ENCODE results near the gene RAP1A.

RAP1A gene

GRCh38 chr1:111571239-111571638, 48.4 kb upstream of the RAP1A start:
- no peaks in the 10 kb centered on the region for H3K9me2 ChIP-seq (replicated peaks; ENCODE audit: control insufficient read depth, low read length)

GRCh38 chr1:111571987-111572386, 47.6 kb upstream of the RAP1A start:
- TF ChIP-seq CTCF (IDR thresholded peaks at IDR 0.05; ENCODE audit: low read depth, low read length, poor library complexity, severe bottlenecking) (no peak), EZH2phosphoT487 (IDR thresholded peaks at IDR 0.05; ENCODE audit: borderline replicate concordance, low read length) (no peak)
- H3K27me3 ChIP-seq (ENCODE audit: control insufficient read depth, low read length), result no peaks in the 10 kb centered on the region
- no peaks in the 10 kb centered on the region for H4K20me1 ChIP-seq (ENCODE audit: control insufficient read depth, insufficient read depth, low read depth, low read length)
- H3K27ac ChIP-seq (ENCODE audit: low read depth, low read length), result no peak overlapping the region
- peaks cover 8% of the 10 kb centered on the region; the same call in 1 of the 2 replicates for H3K4me1 ChIP-seq (ENCODE audit: control insufficient read depth, low read length)
- no peaks in the 10 kb centered on the region for H3K9me2 ChIP-seq (replicated peaks; ENCODE audit: control insufficient read depth, low read length)
- H3K9me3 ChIP-seq (ENCODE audit: control insufficient read depth, insufficient read depth, low read length), result no peaks in the 10 kb centered on the region
- H3F3A ChIP-seq (ENCODE audit: control insufficient read depth, insufficient read depth), result no peaks in the 10 kb centered on the region
- no peaks in the 10 kb centered on the region for H3K79me2 ChIP-seq (ENCODE audit: control insufficient read depth, low read length)
- no peak overlapping the region for H3K4me2 ChIP-seq (ENCODE audit: low read length)
- H3K4me3 ChIP-seq (ENCODE audit: low read length), result no peak overlapping the region
- H3K36me3 ChIP-seq (ENCODE audit: control insufficient read depth, low read length), result no peaks in the 10 kb centered on the region

More at GRCh38 chr1:111571239-111571638, 48.4 kb upstream of the RAP1A start:
- H4K20me1 ChIP-seq (ENCODE audit: control insufficient read depth, insufficient read depth, low read depth, low read length), result no peaks in the 10 kb centered on the region
- no peak overlapping the region for H3K27ac ChIP-seq (ENCODE audit: low read depth, low read length)
- no peak overlapping the region for H3K4me2 ChIP-seq (ENCODE audit: low read length)
- no peak overlapping the region for H3K4me3 ChIP-seq (ENCODE audit: low read length)
- H3K9me3 ChIP-seq (ENCODE audit: control insufficient read depth, insufficient read depth, low read length), result no peaks in the 10 kb centered on the region
- H3K27me3 ChIP-seq (ENCODE audit: control insufficient read depth, low read length), result no peaks in the 10 kb centered on the region
- TF ChIP-seq EZH2phosphoT487 (IDR thresholded peaks at IDR 0.05; ENCODE audit: borderline replicate concordance, low read length) (no peak), CTCF (IDR thresholded peaks at IDR 0.05; ENCODE audit: low read depth, low read length, poor library complexity, severe bottlenecking) (no peak)
- H3K79me2 ChIP-seq (ENCODE audit: control insufficient read depth, low read length), result no peaks in the 10 kb centered on the region
- peaks cover 8% of the 10 kb centered on the region; the same call in 1 of the 2 replicates for H3K4me1 ChIP-seq (ENCODE audit: control insufficient read depth, low read length)
- H3F3A ChIP-seq (ENCODE audit: control insufficient read depth, insufficient read depth), result no peaks in the 10 kb centered on the region
- H3K36me3 ChIP-seq (ENCODE audit: control insufficient read depth, low read length), result no peaks in the 10 kb centered on the region

GRCh38 chr1:111576547-111576946, 43.0 kb upstream of the RAP1A start:
- Histone ChIP-seq H4K20me1 (ENCODE audit: control insufficient read depth, insufficient read depth, low read depth, low read length) (no peaks in the 10 kb centered on the region), H3K27ac (ENCODE audit: low read depth, low read length) (no peak overlapping the region), H3F3A (ENCODE audit: control insufficient read depth, insufficient read depth) (no peaks in the 10 kb centered on the region), H3K36me3 (ENCODE audit: control insufficient read depth, low read length) (no peaks in the 10 kb centered on the region), H3K4me2 (ENCODE audit: low read length) (no peak overlapping the region), H3K4me3 (ENCODE audit: low read length) (no peak overlapping the region), H3K9me3 (ENCODE audit: control insufficient read depth, insufficient read depth, low read length) (no peaks in the 10 kb centered on the region), H3K79me2 (ENCODE audit: control insufficient read depth, low read length) (no peaks in the 10 kb centered on the region), H3K4me1 (ENCODE audit: control insufficient read depth, low read length) (no peaks in the 10 kb centered on the region), H3K9me2 (replicated peaks; ENCODE audit: control insufficient read depth, low read length) (no peaks in the 10 kb centered on the region), H3K27me3 (ENCODE audit: control insufficient read depth, low read length) (no peaks in the 10 kb centered on the region)
- no peak for TF ChIP-seq EZH2phosphoT487 (IDR thresholded peaks at IDR 0.05; ENCODE audit: borderline replicate concordance, low read length)
- TF ChIP-seq CTCF (IDR thresholded peaks at IDR 0.05; ENCODE audit: low read depth, low read length, poor library complexity, severe bottlenecking), result no peak

All from DOHH2 (cell line).